ENCODE data around the gene SAMD9. TPM values are rescaled to one million over a fixed set of nuclear protein-coding genes. Genes with fewer than 3 reads are reported as not detected.
"Not testable (repeated sequence)": the region's sequence is repeated elsewhere in the genome, so short reads cannot be mapped to it uniquely, and the experiment has no call there.

Gene SAMD9
- total RNA-seq, 1 donor from 2014 or later = 1.7 TPM

DNA sequence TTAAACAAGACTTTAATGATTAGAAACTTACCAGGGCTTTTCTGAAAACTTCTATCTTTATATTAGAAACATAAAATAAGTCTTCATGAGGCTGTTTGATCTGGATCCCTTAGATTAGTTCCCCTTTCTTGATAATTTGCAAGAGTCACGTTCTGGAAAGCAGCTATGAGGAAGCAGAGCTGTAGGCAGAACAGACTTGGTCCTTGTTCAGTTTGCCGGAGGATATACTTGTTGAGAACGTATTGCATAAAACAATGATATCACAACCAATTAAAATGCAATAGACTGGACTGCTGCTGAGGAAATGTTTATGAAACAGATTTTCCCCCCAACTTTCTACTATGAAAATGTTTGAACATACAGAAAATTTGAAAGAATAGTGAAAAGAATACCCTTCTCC is 27.6 kb upstream of the SAMD9 start:
- TF ChIP-seq, protein P1, sequence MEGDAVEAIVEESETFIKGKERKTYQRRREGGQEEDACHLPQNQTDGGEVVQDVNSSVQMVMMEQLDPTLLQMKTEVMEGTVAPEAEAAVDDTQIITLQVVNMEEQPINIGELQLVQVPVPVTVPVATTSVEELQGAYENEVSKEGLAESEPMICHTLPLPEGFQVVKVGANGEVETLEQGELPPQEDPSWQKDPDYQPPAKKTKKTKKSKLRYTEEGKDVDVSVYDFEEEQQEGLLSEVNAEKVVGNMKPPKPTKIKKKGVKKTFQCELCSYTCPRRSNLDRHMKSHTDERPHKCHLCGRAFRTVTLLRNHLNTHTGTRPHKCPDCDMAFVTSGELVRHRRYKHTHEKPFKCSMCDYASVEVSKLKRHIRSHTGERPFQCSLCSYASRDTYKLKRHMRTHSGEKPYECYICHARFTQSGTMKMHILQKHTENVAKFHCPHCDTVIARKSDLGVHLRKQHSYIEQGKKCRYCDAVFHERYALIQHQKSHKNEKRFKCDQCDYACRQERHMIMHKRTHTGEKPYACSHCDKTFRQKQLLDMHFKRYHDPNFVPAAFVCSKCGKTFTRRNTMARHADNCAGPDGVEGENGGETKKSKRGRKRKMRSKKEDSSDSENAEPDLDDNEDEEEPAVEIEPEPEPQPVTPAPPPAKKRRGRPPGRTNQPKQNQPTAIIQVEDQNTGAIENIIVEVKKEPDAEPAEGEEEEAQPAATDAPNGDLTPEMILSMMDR (conservative IDR thresholded peaks at IDR 0.05; ENCODE audit: low read depth, low read length) = no peak
- no peak overlapping the region for H3K4me3 ChIP-seq (ENCODE audit: low read depth, low read length)
- DNase-seq (ENCODE audit: low read depth) = no peak

DNA sequence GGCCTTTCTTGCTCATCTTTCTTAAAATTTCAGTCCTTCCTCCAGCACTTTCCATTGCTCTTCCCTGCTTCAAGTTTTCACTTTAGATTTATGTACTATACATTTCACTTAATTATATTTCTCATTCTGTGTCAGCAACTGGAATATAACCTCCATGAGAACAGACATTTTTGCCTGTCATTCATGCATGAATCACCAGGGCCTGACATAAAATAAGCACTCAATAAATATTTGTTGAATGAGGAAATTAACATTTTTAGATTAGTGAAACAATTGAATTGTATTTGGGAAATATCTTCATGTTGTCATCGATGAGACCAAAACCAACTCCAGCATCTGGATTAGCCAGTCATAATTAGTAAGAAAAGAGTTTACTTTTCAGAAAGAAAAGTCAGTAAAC is 24.3 kb upstream of the SAMD9 start:
- TF ChIP-seq, protein P1 (conservative IDR thresholded peaks at IDR 0.05; ENCODE audit: low read depth, low read length) = no peak
- DNase-seq (ENCODE audit: low read depth) = no peak
- no peak overlapping the region for H3K4me3 ChIP-seq (ENCODE audit: low read depth, low read length)

DNA sequence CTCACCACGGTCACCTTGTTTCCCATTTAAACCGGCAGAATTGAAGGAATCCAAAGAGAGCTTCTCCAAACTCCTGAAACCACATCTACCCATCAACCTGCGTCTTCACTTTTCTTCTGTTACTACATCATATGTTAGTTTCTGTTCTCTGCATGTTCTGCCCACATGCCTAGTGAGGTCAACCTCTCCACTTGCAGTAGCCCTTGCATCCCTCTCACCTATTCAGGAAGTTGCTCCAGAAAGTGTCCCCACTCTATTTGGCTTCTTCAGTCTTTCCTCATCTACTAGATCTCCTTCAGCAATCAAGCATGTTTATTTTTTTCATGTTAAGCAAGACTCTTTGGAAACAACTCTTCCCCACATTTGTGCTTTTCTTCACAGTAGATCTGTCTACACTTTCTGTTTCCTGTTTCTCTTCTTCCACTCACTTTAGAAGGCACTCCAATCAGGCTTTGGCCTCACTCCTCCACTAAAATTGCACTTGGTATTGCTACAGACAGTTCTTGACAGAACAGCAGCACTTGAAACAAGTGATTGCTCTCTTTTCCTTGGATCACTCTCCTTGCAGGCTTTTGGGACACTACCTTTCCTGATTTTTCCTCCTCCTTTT is 22.9 kb upstream of the SAMD9 start:
- TF ChIP-seq, protein P1 (conservative IDR thresholded peaks at IDR 0.05; ENCODE audit: low read depth, low read length) = no peak
- no peak for DNase-seq (ENCODE audit: low read depth)
- H3K4me3 ChIP-seq (ENCODE audit: low read depth, low read length) = no peak overlapping the region

DNA sequence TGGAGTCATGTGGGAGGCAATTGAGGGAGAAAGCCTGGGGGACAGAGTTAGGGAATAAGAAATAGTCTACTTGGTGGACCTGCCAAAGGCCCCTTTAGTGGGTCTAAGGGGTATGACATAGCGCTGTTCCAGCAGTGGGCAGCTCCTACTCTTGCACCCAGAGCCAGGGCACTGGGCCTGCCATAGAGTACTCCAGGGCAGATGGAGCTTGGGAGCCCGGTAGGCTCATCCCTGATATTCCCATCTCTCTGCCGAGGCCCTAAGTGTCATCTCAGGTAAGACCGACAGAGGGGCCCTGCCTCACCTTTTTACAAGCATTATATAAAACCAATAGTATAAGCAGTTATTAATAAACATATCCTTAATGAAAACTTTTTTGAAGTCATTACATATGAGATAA is 20.8 kb upstream of the SAMD9 start:
- TF ChIP-seq, protein P1 (conservative IDR thresholded peaks at IDR 0.05; ENCODE audit: low read depth, low read length) = no peak

DNA sequence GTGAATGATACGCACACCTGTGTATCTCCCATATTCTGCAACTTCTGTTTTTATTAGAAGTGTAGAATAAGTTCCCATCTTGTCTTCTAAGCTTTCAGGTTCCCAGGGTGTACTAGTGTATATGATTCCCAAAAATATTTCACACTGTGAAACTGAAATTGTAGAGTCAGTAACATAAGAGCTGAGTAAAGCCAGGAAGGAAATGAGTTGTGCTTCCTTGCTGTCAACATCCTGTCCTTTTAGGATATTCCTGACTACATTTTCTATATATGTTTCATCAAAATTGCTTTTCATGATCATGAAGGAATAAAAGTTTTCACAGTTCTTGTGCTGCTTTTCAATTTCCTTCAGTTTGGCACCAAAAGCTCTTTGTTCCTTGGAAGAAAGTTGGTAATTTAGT is 15.2 kb upstream of the SAMD9 start:
- H3K4me3 ChIP-seq (ENCODE audit: low read depth, low read length) = no peak overlapping the region
- DNase-seq (ENCODE audit: low read depth) = no peak
- TF ChIP-seq, protein P1 (conservative IDR thresholded peaks at IDR 0.05; ENCODE audit: low read depth, low read length) = no peak

More for the DNA sequence above, 20.8 kb upstream of the SAMD9 start:
- DNase-seq (ENCODE audit: low read depth) = no peak
- no peak overlapping the region for H3K4me3 ChIP-seq (ENCODE audit: low read depth, low read length)

DNA sequence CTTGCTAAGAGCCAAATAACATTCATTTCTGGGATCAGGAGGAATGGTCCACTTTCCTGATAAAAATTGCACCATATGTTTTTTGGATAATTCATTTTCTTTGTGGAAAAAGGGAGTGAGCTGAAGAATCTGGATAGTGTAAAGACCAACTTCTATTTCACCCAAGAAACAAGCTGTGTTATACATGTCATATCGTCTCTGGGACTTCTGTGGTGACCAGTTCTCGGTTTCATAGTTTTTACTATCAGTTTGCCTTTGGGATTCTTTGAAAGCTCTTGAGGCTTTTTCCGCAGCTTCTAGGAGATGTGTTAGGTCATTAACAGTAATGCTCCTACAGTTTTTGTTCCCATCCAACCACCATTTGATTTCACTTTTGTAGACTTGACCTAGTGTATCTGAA is 14.4 kb upstream of the SAMD9 start:
- TF ChIP-seq, protein P1 (conservative IDR thresholded peaks at IDR 0.05; ENCODE audit: low read depth, low read length) = no peak
- H3K4me3 ChIP-seq (ENCODE audit: low read depth, low read length) = no peak overlapping the region
- DNase-seq (ENCODE audit: low read depth) = no peak

DNA sequence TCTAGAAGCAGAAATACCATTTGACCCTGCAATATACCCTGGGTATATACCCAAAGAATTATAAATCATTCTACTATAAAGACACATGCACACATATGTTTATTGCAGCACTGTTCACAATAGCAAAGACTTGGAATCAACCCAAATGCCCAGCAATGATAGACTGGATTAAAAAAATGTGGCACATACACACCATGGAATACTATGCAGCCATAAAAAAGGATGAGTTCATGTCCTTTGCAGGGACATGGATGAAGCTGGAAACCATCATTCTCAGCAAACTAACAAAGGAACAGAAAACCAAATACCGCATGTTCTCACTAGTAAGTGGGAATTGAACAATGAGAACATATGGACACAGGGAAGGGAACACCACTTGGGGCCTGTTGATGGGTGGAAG is 9.2 kb upstream of the SAMD9 start:
- not testable (repeated sequence) for DNase-seq (ENCODE audit: low read depth); H3K4me3 ChIP-seq (ENCODE audit: low read depth, low read length)

DNA sequence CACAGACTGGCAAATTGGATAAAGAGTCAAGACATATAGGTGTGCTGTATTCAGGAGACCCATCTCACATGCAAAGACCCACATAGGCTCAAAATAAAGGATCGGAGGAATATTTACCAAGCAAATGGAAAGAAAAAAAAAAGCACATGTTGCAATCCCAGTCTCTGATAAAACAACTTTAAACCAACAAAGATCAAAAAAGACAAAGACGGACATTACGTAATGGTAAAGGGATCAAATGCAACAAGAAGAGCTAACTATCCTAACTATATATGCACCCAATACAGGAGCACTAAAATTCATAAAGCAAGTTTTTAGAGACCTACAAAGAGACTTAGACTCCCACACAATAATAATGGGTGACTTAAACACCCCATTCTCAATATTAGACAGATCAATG is 5.8 kb upstream of the SAMD9 start:
- H3K4me3 ChIP-seq (ENCODE audit: low read depth, low read length); DNase-seq (ENCODE audit: low read depth): not testable (repeated sequence)

Data from epithelial cell of proximal tubule (primary cell).